ENCODE results near the gene CTDSP1.

DNA sequence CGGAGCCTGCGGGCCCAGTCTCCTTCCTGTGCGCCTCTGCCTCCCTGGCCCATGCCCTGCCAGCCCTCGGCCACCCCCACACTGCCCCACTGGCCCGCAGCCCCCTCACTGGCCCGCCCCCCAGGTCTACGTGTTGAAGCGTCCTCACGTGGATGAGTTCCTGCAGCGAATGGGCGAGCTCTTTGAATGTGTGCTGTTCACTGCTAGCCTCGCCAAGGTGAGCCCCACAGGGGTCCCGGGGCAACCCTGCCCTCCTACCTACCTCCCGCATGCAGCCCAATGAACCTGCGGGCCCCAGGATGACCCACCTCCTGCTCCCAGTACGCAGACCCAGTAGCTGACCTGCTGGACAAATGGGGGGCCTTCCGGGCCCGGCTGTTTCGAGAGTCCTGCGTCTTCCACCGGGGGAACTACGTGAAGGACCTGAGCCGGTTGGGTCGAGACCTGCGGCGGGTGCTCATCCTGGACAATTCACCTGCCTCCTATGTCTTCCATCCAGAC lies 3.3 kb downstream of the CTDSP1 start:
- TF ChIP-seq CTCF (IDR thresholded peaks at IDR 0.05): no peak
- TF ChIP-seq POLR2A (IDR thresholded peaks at IDR 0.05): no peak
